Endothelial cell of umbilical vein (primary cell): ENCODE measurements around the gene EML3. TPM values are rescaled to one million over a fixed set of nuclear protein-coding genes. Genes with fewer than 3 reads are reported as not detected.

Experiments used
- BruUV-seq: library from RNA; stranded (reverse); fragments of 400-500 nt; replicated peaks from 2 replicates; lab custom pipeline; 2021; lab: Mats Ljungman, UMichigan
- CTCF ChIA-PET: fragments of 300-600, 350-600 bp; sonication (Branson Sonifier 250); formaldehyde crosslinking; loops from one replicate; lab custom pipeline; 2021; ENCODE audit warnings: antibody characterized with exemption, inconsistent platforms; lab: Charles Lee
- POLR2A ChIA-PET: fragments of 300-600, 350-600 bp; sonication (Branson Sonifier 250); formaldehyde crosslinking; loops from one replicate; lab custom pipeline; 2021; ENCODE audit warnings: antibody characterized with exemption, inconsistent platforms; lab: Charles Lee
- DNase-seq: peaks from one replicate; pipeline ENCODE4 v3.0.0-alpha.2; 2011; ENCODE audit warnings: low read depth, low spot score
- FAIRE-seq: peaks from 2 replicates; lab custom pipeline; 2011; peaks lifted over from hg19 to GRCh38; lab: Jason Lieb, UNC
- H2AFZ ChIP-seq: 2 replicates; pipeline ENCODE4 v1.6.0; 2012; ENCODE audit warnings: low read depth, low read length, control low read depth, inconsistent platforms
- H3K27ac ChIP-seq: 2 replicates; pipeline ENCODE4 v1.5.1; 2011; ENCODE audit warnings: low read depth, mild to moderate bottlenecking, control low read depth, low read length, moderate library complexity; ENCODE audit not compliant: insufficient read depth
- H3K27me3 ChIP-seq, 2 experiments: 2 replicates each; pipeline versions ENCODE4 v1.6.0 to v1.6.1; 2011; ENCODE audit warnings: low read length in 2 of 2, mixed read lengths in 1 of 2; ENCODE audit not compliant: control insufficient read depth in 2 of 2, insufficient read depth in 2 of 2
- H3K36me3 ChIP-seq, 2 experiments: 2 replicates in 1 of 2; 3 replicates in 1 of 2; pipeline ENCODE4 v1.5.1; 2011; ENCODE audit warnings: low read length in 2 of 2, mild to moderate bottlenecking in 1 of 2, moderate library complexity in 1 of 2; ENCODE audit not compliant: control insufficient read depth in 2 of 2, insufficient read depth in 2 of 2; ENCODE audit errors: extremely low read depth in 1 of 2
- H3K4me1 ChIP-seq: 3 replicates; pipeline ENCODE4 v1.5.1; 2011; ENCODE audit warnings: mild to moderate bottlenecking, low read length; ENCODE audit not compliant: control insufficient read depth, insufficient read depth; ENCODE audit errors: extremely low read depth
- H3K4me2 ChIP-seq: 2 replicates; pipeline ENCODE4 v1.6.1; 2011; ENCODE audit warnings: low read length, control low read depth, mixed read lengths; ENCODE audit not compliant: insufficient read depth
- H3K4me3 ChIP-seq, 3 experiments: fragments of 200-600 bp in 1 of 3; sonication (generic), shearing (Covaris generic) in 1 of 3; replicated peaks in 1 of 3; 2 replicates each; pipeline ENCODE4 v1.5.1; 2011 to 2016; ENCODE audit warnings: control low read depth in 3 of 3, low read length in 3 of 3, mild to moderate bottlenecking in 2 of 3, inconsistent platforms in 1 of 3, low read depth in 1 of 3, moderate library complexity in 1 of 3; ENCODE audit not compliant: insufficient read depth in 1 of 3
- H3K79me2 ChIP-seq: 2 replicates; pipeline ENCODE4 v1.6.0; 2012; ENCODE audit warnings: low read length, inconsistent platforms; ENCODE audit not compliant: control insufficient read depth, insufficient read depth
- H3K9ac ChIP-seq: replicated peaks from 2 replicates; pipeline ENCODE3; 2011; ENCODE audit warnings: low read length, control low read depth; ENCODE audit not compliant: insufficient read depth; ENCODE audit errors: extremely low read depth
- H3K9me1 ChIP-seq: replicated peaks from 3 replicates; pipeline ENCODE4 v1.6.0; 2011; ENCODE audit warnings: mild to moderate bottlenecking, low read length; ENCODE audit not compliant: control insufficient read depth, insufficient read depth; ENCODE audit errors: extremely low read depth
- H3K9me3 ChIP-seq: replicated peaks from 2 replicates; pipeline ENCODE4 v1.5.1; 2012; ENCODE audit warnings: low read length, inconsistent platforms; ENCODE audit not compliant: control insufficient read depth, insufficient read depth
- H4K20me1 ChIP-seq: replicated peaks from 2 replicates; pipeline ENCODE3; 2011; ENCODE audit warnings: mild to moderate bottlenecking, low read length; ENCODE audit not compliant: control insufficient read depth, insufficient read depth; ENCODE audit errors: extremely low read depth
- EZH2 ChIP-seq: IDR thresholded peaks from 2 replicates; pipeline ENCODE4 v1.6.1; 2012; ENCODE audit warnings: borderline replicate concordance, low read depth, mild to moderate bottlenecking, moderate library complexity, low read length, inconsistent platforms; ENCODE audit not compliant: severe bottlenecking
- FOS ChIP-seq: IDR thresholded peaks from 2 replicates; pipeline ENCODE4 v1.6.1; 2011; ENCODE audit warnings: mild to moderate bottlenecking, low read length, moderate library complexity, borderline replicate concordance; ENCODE audit not compliant: insufficient read depth
- GATA2 ChIP-seq: IDR thresholded peaks from 2 replicates; pipeline ENCODE4 v1.7.0; 2011; ENCODE audit warnings: low read depth, mild to moderate bottlenecking, moderate library complexity, mixed read lengths, low read length; ENCODE audit not compliant: insufficient read length, insufficient read depth
- JUN ChIP-seq: IDR thresholded peaks from 2 replicates; pipeline ENCODE4 v1.6.1; 2011; ENCODE audit warnings: borderline replicate concordance, low read depth; ENCODE audit not compliant: insufficient read length, insufficient read depth
- MYC ChIP-seq: IDR thresholded peaks from one replicate; pipeline ENCODE4 v1.6.1; 2011; ENCODE audit warnings: mild to moderate bottlenecking, low read depth, low read length
- POLR2A ChIP-seq: IDR thresholded peaks from 2 replicates; pipeline ENCODE4 v1.6.1; 2012; ENCODE audit warnings: low read depth, mild to moderate bottlenecking, control low read depth, low read length
- POLR2AphosphoS5 ChIP-seq: IDR thresholded peaks from 2 replicates; pipeline ENCODE4 v1.6.1; 2012; ENCODE audit warnings: low read depth, mild to moderate bottlenecking, control low read depth, low read length, moderate library complexity; ENCODE audit not compliant: insufficient read depth
- dilution Hi-C: fragments of 300-500 bp; cut with MboI; formaldehyde crosslinking; loops from one replicate; pipeline ENCODE4 v1.15.0; 2019; ENCODE audit warnings: low sequenced_read_pairs; ENCODE audit not compliant: extremely low pct_ligation_motif_present
- intact Hi-C: fragments of 100-400 bp; cut with micrococcal nuclease; formaldehyde crosslinking; loops from one replicate; pipeline ENCODE4 v1.10.0; 2022
- polyA plus RNA-seq, 4 experiments: library from polyadenylated mRNA; depleted of rRNA in 3 of 4; stranded (reverse) in 3 of 4; unstranded in 1 of 4; fragments of >200 nt; gene quantifications; 2 replicates each; pipeline versions ENCODE4 v1.2.1 to v1.2.3, GENCODE V29; 2011 to 2012; ENCODE audit warnings: missing spikeins in 1 of 4
- total RNA-seq: library from RNA; stranded (reverse); gene quantifications from 2 replicates; pipeline ENCODE4 v1.2.3, GENCODE V29; 2021
- TF ChIP-seq, protein P1 (sequence below), 2 donors: IDR thresholded peaks; 1 replicate in 1 of 2; 2 replicates in 1 of 2; pipeline ENCODE4 v1.5.1; 2011; ENCODE audit warnings: low read length in 2 of 2, mild to moderate bottlenecking in 2 of 2, moderate library complexity in 2 of 2, control low read depth in 1 of 2, inconsistent platforms in 1 of 2, low read depth in 1 of 2; ENCODE audit not compliant: insufficient read depth in 1 of 2; ENCODE audit errors: extremely low read depth in 1 of 2
- TF ChIP-seq, protein P2 (sequence below): IDR thresholded peaks from 2 replicates; pipeline ENCODE4 v1.6.1; 2011; ENCODE audit not compliant: insufficient read depth, insufficient read length

EML3 gene
- total and polyA plus RNA-seq, 2 donors (not counting 3 experiments of a cell fraction or from before 2014, with no cell fraction given): 75.7 to 101 TPM

DNA sequence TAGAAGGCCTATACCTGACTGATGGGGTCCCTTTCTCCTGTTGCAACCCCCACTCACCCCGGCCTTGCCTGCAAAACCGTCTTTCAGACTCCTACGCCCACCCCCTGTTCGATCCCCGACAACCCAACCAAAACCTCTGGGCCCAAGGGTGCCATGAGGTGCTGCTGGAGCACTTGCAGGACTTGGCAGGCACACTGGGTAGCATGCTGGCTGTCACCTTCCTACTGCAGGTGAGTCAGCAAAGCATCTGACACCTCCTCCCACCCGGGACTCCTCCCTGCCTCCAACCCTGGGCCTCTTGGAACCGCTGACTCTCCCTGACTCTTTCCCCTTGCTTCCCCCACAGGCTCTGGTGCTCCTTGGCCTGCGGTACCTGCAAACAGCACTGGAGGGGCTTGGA, 1.7 kb upstream of the EML3 start:
- DNase-seq (no peak), FAIRE-seq (no peak)
- CTCF ChIA-PET: interaction anchor here (5.7 kb wide), 1 partner anchor 21 kb away, joined by 48 read pairs; the partner anchor contains the start of gene TUT1
- Histone ChIP-seq H2AFZ (no peak overlapping the region), H3K27me3 (no peaks in the 10 kb centered on the region), H3K79me2 (peaks cover 14% of the 10 kb centered on the region), H3K9ac (no peak overlapping the region), H3K4me3 (no peak overlapping the region), H3K36me3 (peaks cover 0 to 6% of the 10 kb centered on the region in 2 experiments), H3K4me2 (no peak overlapping the region), H3K9me3 (no peaks in the 10 kb centered on the region), H3K27ac (no peak overlapping the region), H3K9me1 (no peaks in the 10 kb centered on the region), H3K4me1 (peaks cover 22% of the 10 kb centered on the region), H4K20me1 (no peaks in the 10 kb centered on the region)
- POLR2A ChIA-PET: no interaction called here
- TF ChIP-seq, protein P1, sequence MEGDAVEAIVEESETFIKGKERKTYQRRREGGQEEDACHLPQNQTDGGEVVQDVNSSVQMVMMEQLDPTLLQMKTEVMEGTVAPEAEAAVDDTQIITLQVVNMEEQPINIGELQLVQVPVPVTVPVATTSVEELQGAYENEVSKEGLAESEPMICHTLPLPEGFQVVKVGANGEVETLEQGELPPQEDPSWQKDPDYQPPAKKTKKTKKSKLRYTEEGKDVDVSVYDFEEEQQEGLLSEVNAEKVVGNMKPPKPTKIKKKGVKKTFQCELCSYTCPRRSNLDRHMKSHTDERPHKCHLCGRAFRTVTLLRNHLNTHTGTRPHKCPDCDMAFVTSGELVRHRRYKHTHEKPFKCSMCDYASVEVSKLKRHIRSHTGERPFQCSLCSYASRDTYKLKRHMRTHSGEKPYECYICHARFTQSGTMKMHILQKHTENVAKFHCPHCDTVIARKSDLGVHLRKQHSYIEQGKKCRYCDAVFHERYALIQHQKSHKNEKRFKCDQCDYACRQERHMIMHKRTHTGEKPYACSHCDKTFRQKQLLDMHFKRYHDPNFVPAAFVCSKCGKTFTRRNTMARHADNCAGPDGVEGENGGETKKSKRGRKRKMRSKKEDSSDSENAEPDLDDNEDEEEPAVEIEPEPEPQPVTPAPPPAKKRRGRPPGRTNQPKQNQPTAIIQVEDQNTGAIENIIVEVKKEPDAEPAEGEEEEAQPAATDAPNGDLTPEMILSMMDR (IDR thresholded peaks at IDR 0.05; ENCODE audit: extremely low read depth in 1 of 2, insufficient read depth in 1 of 2, low read depth in 1 of 2, low read length in 2 of 2): no peak
- TF ChIP-seq MYC (no peak), POLR2AphosphoS5 (no peak), EZH2 (no peak), POLR2A (no peak), GATA2 (no peak), FOS (no peak), JUN (no peak)
- TF ChIP-seq, protein P2, sequence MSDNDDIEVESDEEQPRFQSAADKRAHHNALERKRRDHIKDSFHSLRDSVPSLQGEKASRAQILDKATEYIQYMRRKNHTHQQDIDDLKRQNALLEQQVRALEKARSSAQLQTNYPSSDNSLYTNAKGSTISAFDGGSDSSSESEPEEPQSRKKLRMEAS: no peak
- dilution Hi-C loops (no loop called here), intact Hi-C loops (loop anchor here (5.0 kb wide), 1 partner anchor 217 kb away; no protein-coding TSS in a partner anchor)
- BruUV-seq: no TSS peak
